ENCODE results near the gene FERMT1.

GRCh38 chr20:6028818-6029217 is 94.0 kb downstream of the FERMT1 start:
- TF ChIP-seq GATA3 (IDR thresholded peaks at IDR 0.05; ENCODE audit: low read depth, low read length) = no peak
- no peak for TF ChIP-seq GATA2 (IDR thresholded peaks at IDR 0.05; ENCODE audit: low read depth, low read length)
